HepG2 (cell line): ENCODE results near the gene PPP1R16B. TPM values are rescaled to one million over a fixed set of nuclear protein-coding genes. Genes with fewer than 3 reads are reported as not detected.

Source experiments
- GATAD1 ChIP-seq: IDR thresholded peaks from 2 replicates; pipeline ENCODE4 v1.6.1; 2016; ENCODE audit warnings: missing genetic modification reagents, missing compliant biosample characterization
- GTF3A ChIP-seq: sonication (generic); formaldehyde crosslinking; conservative IDR thresholded peaks from 2 replicates; pipeline ENCODE4 v1.4.0; 2020; ENCODE audit warnings: mild to moderate bottlenecking, missing genetic modification reagents
- HDAC6 ChIP-seq: fragments of 200-600 bp; sonication (generic); IDR thresholded peaks from 2 replicates; pipeline ENCODE4 v1.7.0; 2017; ENCODE audit warnings: mild to moderate bottlenecking, antibody characterized with exemption, low read length, low read depth
- HIC2 ChIP-seq: sonication (generic); formaldehyde crosslinking; IDR thresholded peaks from 2 replicates; pipeline ENCODE4 v1.9.0; 2022; ENCODE audit warnings: low read depth, missing genetic modification reagents
- NR2F1 ChIP-seq, 2 experiments: fragments of 450-650 bp in 1 of 2; formaldehyde crosslinking in 1 of 2; IDR thresholded peaks; 2 replicates each; pipeline versions ENCODE4 v1.5.0 to v1.6.1; 2016 to 2020; ENCODE audit warnings: mild to moderate bottlenecking in 1 of 2, missing compliant biosample characterization in 1 of 2, missing genetic modification reagents in 1 of 2, moderate library complexity in 1 of 2
- PAWR ChIP-seq: sonication (generic); formaldehyde crosslinking; IDR thresholded peaks from 2 replicates; pipeline ENCODE4 v1.4.0; 2020; ENCODE audit warnings: missing genetic modification reagents, mild to moderate bottlenecking, borderline replicate concordance
- PRDM4 ChIP-seq: sonication (generic); formaldehyde crosslinking; IDR thresholded peaks from 2 replicates; pipeline ENCODE4 v1.9.0; 2021; ENCODE audit warnings: missing genetic modification reagents, borderline replicate concordance
- RAD51 ChIP-seq: fragments of 450-650 bp; IDR thresholded peaks from 2 replicates; pipeline ENCODE4 v1.6.1; 2016; ENCODE audit warnings: borderline replicate concordance
- SIN3A ChIP-seq: IDR thresholded peaks from 2 replicates; pipeline ENCODE4 v1.6.1; 2011; ENCODE audit warnings: low read depth, mild to moderate bottlenecking, control low read depth, low read length, borderline replicate concordance
- THAP11 ChIP-seq: IDR thresholded peaks from 2 replicates; pipeline ENCODE4 v1.6.1; 2016; ENCODE audit warnings: missing biosample characterization, missing genetic modification reagents
- ZC3H4 ChIP-seq: sonication (generic); formaldehyde crosslinking; IDR thresholded peaks from 2 replicates; pipeline ENCODE4 v1.4.0; 2020; ENCODE audit warnings: missing genetic modification reagents, borderline replicate concordance
- ZFP41 ChIP-seq: sonication (generic); formaldehyde crosslinking; IDR thresholded peaks from 2 replicates; pipeline ENCODE4 v1.4.0; 2020; ENCODE audit warnings: mild to moderate bottlenecking, missing genetic modification reagents, borderline replicate concordance
- ZKSCAN1 ChIP-seq: fragments of 150-350 bp; IDR thresholded peaks from 2 replicates; pipeline ENCODE4 v1.6.1; 2014; ENCODE audit warnings: low read length
- ZNF550 ChIP-seq: sonication (generic); formaldehyde crosslinking; IDR thresholded peaks from 2 replicates; pipeline ENCODE4 v1.4.0; 2020; ENCODE audit warnings: mild to moderate bottlenecking, missing genetic modification reagents, borderline replicate concordance
- ZNF605 ChIP-seq: sonication (generic); formaldehyde crosslinking; IDR thresholded peaks from 2 replicates; pipeline ENCODE4 v1.8.0; 2022; ENCODE audit warnings: mild to moderate bottlenecking, missing genetic modification reagents
- ZNF710 ChIP-seq: sonication (generic); formaldehyde crosslinking; IDR thresholded peaks from 2 replicates; pipeline ENCODE4 v1.5.0; 2020; ENCODE audit warnings: mild to moderate bottlenecking, missing genetic modification reagents, borderline replicate concordance
- polyA plus RNA-seq, 8 experiments: library from polyadenylated mRNA; depleted of rRNA in 3 of 8; stranded (reverse) in 7 of 8; unstranded in 1 of 8; fragments of >200 nt; fragmentation: Illumina TruSeq in 4 of 8; extraction: Trizol in 4 of 8; gene quantifications; 2 replicates each; pipeline versions ENCODE4 v1.2.1 to v1.2.3, GENCODE V29; 2011 to 2016; ENCODE audit warnings: low read depth in 4 of 8, missing spikeins in 1 of 8, mixed read lengths in 1 of 8; ENCODE audit not compliant: insufficient read depth in 1 of 8
- total RNA-seq, 5 experiments: library from RNA; depleted of rRNA; stranded (reverse); fragments of >200 nt; fragmentation: Illumina TruSeq; extraction: Trizol; gene quantifications; 2 replicates each; pipeline ENCODE4 v1.2.3, GENCODE V29; 2016; ENCODE audit warnings: low read depth in 1 of 5
- TF ChIP-seq, protein P1 (sequence below): sonication (generic); formaldehyde crosslinking; IDR thresholded peaks from 2 replicates; pipeline ENCODE4 v1.4.0; 2020; ENCODE audit warnings: mild to moderate bottlenecking, missing genetic modification reagents
- TF ChIP-seq, protein P2 (sequence below): sonication (generic); formaldehyde crosslinking; IDR thresholded peaks from 2 replicates; pipeline ENCODE4 v1.5.1; 2020; ENCODE audit warnings: mild to moderate bottlenecking, missing genetic modification reagents, moderate library complexity
- TF ChIP-seq, protein P3 (sequence below): sonication (generic); formaldehyde crosslinking; IDR thresholded peaks from 2 replicates; pipeline ENCODE4 v1.8.0; 2022; ENCODE audit warnings: missing genetic modification reagents, mild to moderate bottlenecking, borderline replicate concordance

Gene PPP1R16B
- total and polyA plus RNA-seq, 2 of the 13 experiments (the other 11 are each of a cell fraction or from before 2014, with no cell fraction given) = 0.02 to 0.11 TPM

- TF ChIP-seq SIN3A (peak; percentile 67; the same call in 1 of the 2 replicates), NR2F1 (CRISPR knock-in tag; IDR thresholded peaks at IDR 0.05) (no peak), ZC3H4 (CRISPR knock-in tag) (0 out of 2 replicates have a peak, but pooled peaks have one; percentile 52), HDAC6 (no peak), ZNF550 (CRISPR knock-in tag) (0 out of 2 replicates have a peak, but pooled peaks have one; percentile 60), GATAD1 (CRISPR knock-in tag) (0 out of 2 replicates have a peak, but pooled peaks have one; percentile 36), RAD51 (no peak), ZFP41 (CRISPR knock-in tag) (no peak), HIC2 (CRISPR knock-in tag) (no peak), PRDM4 (no peak), PAWR (CRISPR knock-in tag) (no peak), ZNF605 (no peak), GTF3A (CRISPR knock-in tag) (no peak), ZNF710 (no peak), THAP11 (CRISPR knock-in tag) (no peak), ZKSCAN1 (0 out of 2 replicates have a peak, but pooled peaks have one; percentile 51)
- TF ChIP-seq, protein P1, sequence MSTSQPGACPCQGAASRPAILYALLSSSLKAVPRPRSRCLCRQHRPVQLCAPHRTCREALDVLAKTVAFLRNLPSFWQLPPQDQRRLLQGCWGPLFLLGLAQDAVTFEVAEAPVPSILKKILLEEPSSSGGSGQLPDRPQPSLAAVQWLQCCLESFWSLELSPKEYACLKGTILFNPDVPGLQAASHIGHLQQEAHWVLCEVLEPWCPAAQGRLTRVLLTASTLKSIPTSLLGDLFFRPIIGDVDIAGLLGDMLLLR (CRISPR knock-in tag) = no peak
- TF ChIP-seq, protein P2, sequence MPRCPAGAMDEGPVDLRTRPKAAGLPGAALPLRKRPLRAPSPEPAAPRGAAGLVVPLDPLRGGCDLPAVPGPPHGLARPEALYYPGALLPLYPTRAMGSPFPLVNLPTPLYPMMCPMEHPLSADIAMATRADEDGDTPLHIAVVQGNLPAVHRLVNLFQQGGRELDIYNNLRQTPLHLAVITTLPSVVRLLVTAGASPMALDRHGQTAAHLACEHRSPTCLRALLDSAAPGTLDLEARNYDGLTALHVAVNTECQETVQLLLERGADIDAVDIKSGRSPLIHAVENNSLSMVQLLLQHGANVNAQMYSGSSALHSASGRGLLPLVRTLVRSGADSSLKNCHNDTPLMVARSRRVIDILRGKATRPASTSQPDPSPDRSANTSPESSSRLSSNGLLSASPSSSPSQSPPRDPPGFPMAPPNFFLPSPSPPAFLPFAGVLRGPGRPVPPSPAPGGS = no peak
- TF ChIP-seq, protein P3, sequence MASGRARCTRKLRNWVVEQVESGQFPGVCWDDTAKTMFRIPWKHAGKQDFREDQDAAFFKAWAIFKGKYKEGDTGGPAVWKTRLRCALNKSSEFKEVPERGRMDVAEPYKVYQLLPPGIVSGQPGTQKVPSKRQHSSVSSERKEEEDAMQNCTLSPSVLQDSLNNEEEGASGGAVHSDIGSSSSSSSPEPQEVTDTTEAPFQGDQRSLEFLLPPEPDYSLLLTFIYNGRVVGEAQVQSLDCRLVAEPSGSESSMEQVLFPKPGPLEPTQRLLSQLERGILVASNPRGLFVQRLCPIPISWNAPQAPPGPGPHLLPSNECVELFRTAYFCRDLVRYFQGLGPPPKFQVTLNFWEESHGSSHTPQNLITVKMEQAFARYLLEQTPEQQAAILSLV = peak; percentile 66; the same call in 1 of the 2 replicates
Observed at GRCh38 chr20:38927902-38928578, 122.5 kb downstream of the PPP1R16B start (continued).
